HG02588 (cell line): Measurements from ENCODE around the gene PPP2R3C.
"Not testable (repeated sequence)": the region's sequence is repeated elsewhere in the genome, so short reads cannot be mapped to it uniquely, and the experiment has no call there.

Experiments used
- ATAC-seq: cut with Tn5 transposase; IDR thresholded peaks from one replicate; pipeline ENCODE4 v1.9.1; 2021; ENCODE audit warnings: mild to moderate bottlenecking, moderate library complexity; ENCODE audit not compliant: unreplicated experiment

PPP2R3C gene

GRCh38 chr14:35065731-35066130, 56.1 kb downstream of the PPP2R3C start:
- ATAC-seq: not testable (repeated sequence)

- not testable (repeated sequence) for ATAC-seq
Observed at GRCh38 chr14:35061113-35061791, 60.5 kb downstream of the PPP2R3C start.

GRCh38 chr14:35052637-35053036, 69.2 kb downstream of the PPP2R3C start:
- ATAC-seq: no peak

- no peak for ATAC-seq
Observed at GRCh38 chr14:35051796-35052195, 70.0 kb downstream of the PPP2R3C start.

- ATAC-seq: no peak
Observed at GRCh38 chr14:35050652-35051051, 71.1 kb downstream of the PPP2R3C start.

- no peak for ATAC-seq
Observed at GRCh38 chr14:35047976-35048513, 73.7 kb downstream of the PPP2R3C start.

DNA sequence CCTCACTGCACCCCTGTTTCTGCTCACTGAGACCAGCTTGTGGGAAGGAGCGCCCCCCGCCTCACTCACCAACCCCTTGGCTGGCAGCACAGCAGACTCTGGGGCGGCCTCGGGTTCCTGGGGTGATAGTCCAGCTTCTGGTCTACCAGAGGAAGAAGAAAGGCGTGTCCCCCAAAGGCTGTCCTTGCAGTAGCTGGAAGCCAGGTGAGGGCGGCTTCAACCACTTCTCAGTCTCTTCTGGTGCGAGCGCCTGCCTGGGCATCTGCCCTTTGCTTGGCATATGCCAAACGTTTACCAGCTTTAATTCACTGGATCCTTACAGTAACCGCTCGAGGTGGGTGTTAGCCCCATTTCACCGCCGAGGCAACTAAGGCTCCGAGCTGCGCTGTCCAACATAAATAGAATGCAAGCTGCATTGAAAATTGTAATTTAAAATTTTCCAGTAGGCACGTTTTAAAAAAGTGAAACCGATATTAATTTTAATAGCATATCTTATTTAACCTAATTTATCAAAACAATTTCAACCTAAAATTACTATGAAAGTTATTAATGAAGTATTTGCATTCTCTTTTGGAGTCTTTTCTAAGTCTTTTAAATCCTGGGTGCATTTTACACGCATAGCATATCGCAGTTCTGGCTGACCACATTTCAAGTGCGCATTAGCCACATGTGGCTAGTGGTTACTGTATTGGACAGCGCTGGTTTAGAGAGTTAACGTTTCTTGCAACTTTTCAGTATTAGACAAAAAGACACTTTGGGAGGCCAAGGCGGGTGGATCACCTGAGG, 74.8 kb downstream of the PPP2R3C start:
- peak; percentile 19 for ATAC-seq

- ATAC-seq: peak; percentile 94
Observed at GRCh38 chr14:35046048-35046750, 75.6 kb downstream of the PPP2R3C start, which contains the start of gene FAM177A1. TSS of gene FAM177A1 (plus strand) at chr14:35046272. CDS start at chr14:35046464, 192 bp downstream.

- no peak for ATAC-seq
Observed at GRCh38 chr14:35045798-35046047, 76.1 kb downstream of the PPP2R3C start.

- no peak for ATAC-seq
Observed at GRCh38 chr14:35044939-35045797, 76.6 kb downstream of the PPP2R3C start.

DNA sequence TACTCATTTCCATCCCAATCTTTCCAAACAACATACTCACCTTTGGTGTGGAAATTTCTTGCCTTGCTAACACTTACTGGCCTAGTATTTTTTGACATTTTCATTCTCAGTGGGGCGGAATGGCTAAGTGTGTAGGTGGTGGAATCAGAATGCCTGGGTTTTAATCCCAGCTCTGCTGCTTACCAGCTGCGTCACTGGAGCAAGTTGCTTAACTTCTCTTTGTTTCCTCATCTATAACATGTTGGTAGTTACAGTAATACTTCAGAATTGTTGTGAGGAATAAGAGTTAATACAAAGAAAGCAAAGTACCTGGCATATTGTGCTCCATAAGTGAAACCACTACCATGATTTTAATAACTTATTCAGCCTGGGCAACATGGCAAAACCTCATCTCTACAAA, 78.7 kb downstream of the PPP2R3C start:
- ATAC-seq: no peak

DNA sequence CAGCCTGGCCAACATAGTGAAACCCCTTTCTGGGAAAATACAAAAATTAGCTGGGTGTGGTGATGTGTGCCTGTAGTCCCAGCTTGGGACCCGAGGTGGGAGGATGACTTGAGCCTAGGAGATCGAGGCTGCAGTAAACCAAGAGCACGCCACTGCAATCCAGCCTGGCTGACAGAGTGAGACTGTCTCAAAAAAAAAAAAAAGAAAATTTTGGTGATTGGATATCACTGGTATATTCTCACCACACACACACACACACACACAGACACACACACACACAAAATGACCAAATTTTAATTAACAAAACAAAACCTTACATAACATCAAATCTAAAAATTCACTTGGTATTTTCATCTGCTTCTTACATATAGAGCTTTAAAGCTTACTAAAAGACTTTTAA, 79.2 kb downstream of the PPP2R3C start:
- ATAC-seq: no peak

DNA sequence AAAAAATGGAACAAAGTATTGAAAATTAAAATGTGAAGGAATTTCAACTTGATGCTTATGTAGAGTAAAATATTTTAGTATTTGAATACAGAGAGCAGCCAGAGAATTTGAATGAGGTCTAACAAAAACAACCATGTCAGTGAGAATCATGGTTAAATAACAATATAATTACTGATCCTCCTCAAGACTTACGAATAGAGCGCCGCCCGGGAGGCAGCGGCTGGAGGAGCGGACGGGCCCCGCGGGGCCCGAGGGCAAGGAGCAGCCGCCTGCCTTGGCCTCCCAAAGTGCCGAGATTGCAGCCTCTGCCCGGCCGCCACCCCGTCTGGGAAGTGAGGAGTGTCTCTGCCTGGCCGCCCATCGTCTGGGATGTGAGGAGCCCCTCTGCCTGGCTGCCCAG, 83.5 kb downstream of the PPP2R3C start:
- ATAC-seq: not testable (repeated sequence)
